Measurements from ENCODE around the gene TP53I13.
A peak's percentile ranks its signal among the peaks of the same experiment; 100 is the strongest.

TP53I13 gene

DNA sequence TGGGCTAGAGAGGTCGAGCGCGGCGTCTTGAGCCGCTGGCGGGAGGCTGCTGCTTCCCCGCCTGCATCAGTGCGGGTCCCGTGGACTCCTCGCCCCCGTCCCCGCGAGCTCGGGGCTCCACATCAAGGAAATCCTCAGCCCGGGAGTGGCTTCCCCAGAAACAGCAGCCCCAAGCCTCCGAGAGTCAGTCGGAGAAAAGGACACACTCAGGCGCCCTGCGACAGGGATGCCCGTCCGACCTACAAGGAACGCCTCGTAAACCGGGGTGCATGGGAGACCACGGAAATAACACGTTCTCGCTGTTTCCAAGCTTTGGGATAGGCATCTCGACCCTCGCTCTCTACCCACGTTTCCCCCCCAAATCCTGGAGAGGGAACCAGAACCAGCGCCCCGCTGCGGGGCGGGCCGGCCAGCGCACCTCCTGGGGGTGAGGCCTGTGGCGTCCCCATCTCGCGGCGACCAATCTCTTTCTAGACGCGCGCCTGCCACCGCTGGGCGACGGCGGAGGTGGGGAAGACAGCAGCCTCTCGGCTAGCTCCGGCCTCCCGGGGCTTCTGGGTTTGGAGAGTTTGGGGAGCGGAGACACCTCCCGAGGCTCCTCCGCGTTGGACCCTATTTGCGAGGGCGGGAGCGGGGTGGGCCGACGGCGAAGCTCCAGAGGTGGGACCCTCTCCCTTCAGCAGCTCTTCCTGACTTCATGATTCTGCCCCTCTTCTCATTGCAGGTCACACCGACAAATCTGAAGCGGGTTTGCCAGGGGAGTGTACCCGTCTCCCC lies 759 bp upstream of the TP53I13 start:
- DNase-seq (ENCODE audit: low read depth): no peak

GRCh38 chr17:29569245-29569950 lies 897 bp downstream of the TP53I13 start:
- no peak for DNase-seq (ENCODE audit: low read depth)

GRCh38 chr17:29570521-29570920 lies 2.0 kb downstream of the TP53I13 start:
- no peak for DNase-seq (ENCODE audit: low read depth)

GRCh38 chr17:29571486-29571882 lies 3.0 kb downstream of the TP53I13 start:
- DNase-seq (ENCODE audit: low read depth): no peak

DNA sequence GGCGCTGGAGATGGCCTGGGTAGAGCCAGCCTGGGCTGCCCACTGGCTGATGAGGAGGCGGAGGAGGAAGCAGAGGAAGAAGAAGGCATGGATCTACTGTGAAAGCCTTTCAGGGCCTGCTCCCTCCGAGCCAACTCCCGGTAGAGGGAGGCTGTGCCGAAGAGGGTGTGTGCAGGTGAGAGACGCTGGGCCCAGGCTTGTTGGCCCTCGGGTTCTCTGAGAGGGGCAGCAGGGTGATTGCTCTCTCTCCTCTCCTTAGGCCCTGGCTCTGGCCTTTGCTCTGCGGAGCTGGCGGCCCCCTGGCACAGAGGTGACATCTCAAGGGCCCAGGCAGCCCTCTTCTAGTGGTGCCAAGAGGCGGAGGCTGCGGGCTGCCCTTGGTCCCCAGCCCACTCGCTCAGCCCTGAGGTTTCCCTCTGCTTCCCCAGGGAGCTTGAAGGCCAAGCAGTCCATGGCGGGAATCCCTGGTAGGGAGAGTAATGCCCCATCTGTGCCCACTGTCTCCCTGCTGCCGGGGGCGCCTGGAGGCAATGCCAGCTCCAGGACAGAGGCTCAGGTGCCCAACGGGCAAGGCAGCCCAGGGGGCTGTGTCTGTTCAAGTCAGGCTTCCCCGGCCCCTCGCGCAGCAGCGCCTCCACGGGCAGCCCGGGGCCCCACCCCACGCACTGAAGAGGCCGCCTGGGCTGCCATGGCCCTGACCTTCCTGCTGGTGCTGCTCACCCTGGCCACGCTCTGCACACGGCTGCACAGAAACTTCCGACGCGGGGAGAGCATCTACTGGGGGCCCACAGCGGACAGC lies 3.6 kb downstream of the TP53I13 start:
- DNase-seq (ENCODE audit: low read depth): no peak

DNA sequence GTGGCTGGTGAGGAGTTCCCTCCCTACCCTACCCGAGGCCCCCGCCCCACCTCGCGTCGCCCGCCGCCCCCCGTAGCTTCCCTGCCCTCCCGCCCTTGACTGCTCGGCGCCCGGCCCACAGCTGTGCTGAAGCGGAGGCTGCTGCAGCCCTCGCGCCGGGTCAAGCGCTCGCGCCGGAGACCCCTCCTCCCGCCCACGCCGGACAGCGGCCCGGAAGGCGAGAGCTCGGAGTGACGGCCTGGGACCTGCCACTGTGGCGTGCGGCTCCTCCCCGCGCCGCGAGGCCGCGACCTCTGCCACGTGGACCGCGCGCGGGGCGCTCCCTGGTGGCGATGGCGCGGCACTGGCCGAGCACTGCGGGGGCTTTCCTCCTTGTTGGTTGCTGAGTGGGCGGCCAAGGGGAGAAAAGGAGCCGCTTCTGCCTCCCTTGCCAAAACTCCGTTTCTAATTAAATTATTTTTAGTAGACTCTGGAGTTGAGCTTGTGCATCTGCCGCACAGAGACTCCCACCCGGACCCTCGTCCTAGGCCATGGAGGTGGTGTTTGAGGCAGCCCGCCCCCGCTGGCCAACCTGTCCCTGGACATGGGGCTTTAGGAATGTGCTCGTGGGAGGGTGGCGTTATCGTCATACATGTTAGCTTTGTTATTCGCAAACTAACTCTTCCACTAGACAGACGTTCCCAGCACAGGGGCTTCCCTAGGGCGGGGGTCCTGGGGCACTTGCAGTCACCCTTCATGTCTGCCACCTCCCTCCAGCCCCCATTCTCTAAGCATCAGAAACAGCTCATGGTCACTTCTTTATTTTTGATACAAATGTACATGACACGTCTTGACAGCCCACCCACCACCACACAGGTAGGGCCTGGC lies 4.4 kb downstream of the TP53I13 start:
- DNase-seq (ENCODE audit: low read depth): no peak

- no peak for DNase-seq (ENCODE audit: low read depth)
Measured at GRCh38 chr17:29573558-29573869, 5.0 kb downstream of the TP53I13 start.

DNA sequence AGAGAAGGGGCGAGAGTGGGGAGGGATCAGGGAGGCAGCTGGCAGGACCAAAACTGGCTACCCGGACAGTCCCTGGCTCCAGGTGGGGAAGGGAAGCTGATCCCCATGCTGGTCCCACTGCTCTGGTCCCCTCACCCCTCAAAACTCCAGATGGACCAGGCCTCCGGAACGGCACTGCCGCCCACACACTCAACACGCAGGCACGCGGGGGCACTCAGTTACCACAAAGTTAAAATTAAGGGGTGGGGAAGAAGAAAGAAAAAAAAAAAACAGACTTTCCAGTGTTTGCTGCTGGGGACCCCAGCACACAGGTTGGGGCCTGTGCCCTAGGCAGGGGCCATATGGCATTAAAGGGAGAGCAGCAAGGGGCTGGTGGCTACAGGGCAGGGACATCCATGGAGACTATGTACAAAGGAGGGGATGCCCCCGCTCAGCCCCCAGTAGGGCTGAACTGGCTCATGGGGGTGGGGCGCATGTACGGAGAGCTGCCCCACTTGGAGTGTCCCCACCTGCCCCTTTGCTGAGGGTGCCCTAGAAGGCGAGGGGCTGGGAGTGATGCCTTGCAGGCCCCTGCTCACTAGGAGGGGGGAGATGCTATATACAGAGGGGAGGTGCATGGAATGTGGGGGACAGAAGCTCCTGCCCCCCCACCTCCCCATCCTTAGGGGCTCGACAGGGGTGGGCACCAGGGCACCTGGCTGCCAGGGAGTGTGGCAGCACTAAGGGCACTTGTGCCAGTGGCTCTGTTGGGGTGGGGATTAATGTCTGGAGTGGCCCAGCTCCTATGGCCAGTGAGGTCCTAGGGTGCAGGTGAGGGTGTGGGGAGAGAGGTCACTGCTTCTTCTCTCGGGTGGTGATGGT lies 5.6 kb downstream of the TP53I13 start:
- DNase-seq (ENCODE audit: low read depth): no peak

DNA sequence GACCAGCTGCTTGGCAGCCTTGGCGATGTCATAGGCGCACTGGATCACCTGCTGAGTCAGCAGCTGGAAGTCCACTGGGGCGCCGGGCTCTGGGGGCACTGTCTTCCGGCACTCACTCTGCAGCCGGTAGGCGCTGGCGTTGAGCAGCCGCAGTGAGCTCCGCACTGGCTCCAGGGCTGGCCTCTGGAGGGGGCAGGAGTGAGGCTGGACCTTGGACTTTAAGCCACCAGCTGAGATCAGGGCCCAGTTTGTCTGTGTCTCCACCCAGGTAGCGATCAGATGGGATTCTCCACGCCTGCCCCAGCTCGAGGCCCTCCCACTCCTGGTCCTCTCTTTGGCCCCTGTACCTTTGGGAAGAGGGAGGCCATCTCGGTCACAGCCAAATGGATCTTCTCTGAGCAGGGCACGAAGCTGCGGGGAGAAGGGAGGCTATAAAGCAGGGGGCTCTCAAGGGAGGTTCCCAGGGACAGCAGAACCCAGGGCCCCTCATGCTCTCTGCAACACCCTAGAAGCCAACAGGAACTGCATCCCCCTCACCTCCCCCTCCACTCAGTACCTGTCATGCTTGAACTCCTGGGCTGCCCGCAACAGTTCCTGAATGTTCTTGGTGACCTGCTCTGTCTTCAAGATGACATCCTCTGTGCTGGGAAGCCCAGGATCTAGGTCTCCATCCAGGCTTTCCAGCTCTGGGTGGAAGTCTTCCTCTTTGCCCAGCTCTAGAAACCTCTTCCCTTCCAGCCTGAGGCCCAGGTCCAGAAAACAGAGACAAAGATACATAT lies 6.4 kb downstream of the TP53I13 start:
- no peak for DNase-seq (ENCODE audit: low read depth)

- DNase-seq (ENCODE audit: low read depth): no peak
Measured at GRCh38 chr17:29575511-29576213, 7.2 kb downstream of the TP53I13 start.

DNA sequence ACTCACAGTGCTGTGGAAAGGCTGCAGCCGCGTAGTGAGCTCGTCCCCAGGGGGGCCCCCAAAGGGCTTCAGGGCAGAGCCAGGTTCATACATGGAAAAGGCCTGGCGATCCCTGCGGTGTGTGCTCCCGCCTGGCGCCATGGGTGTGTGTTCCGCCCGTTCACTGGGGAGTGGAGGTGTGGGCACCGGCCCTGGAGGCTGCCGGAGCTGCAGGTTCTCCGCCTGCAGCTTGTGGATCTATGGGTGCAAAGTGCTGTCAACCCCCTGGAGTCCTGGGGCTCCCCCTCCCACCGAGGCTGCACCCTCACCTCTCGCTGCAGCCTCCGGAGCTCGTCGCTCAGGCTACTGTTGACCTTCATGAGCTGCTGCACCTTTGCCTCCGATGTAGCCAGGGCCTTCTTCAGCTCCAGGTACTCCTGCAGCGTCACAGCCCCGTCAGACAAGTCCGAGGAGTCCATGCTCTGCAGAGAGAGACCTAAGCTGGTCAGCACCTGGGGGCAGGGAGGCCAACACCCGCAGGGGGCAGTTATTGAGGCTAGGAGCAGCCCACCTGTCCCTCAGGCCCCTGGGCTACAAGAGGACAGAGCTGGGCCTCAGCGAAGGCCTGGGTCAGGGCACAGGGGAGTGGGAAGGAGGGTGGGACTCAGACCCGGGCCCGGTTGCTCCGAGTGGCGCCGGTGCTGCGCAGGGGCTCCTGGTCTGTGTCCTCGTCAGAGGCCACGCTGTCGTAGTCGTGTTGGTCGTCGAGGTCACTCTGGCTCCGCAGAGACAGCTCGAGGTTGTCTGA lies 7.9 kb downstream of the TP53I13 start:
- DNase-seq (ENCODE audit: low read depth): no peak

GRCh38 chr17:29577001-29577370 lies 8.5 kb downstream of the TP53I13 start:
- no peak for DNase-seq (ENCODE audit: low read depth)

GRCh38 chr17:29577385-29578211 lies 9.1 kb downstream of the TP53I13 start:
- DNase-seq (ENCODE audit: low read depth): peak; percentile 40

GRCh38 chr17:29578626-29579485 lies 10.4 kb downstream of the TP53I13 start:
- no peak for DNase-seq (ENCODE audit: low read depth)

- DNase-seq (ENCODE audit: low read depth): peak; percentile 69
Measured at GRCh38 chr17:29579866-29580771, 11.6 kb downstream of the TP53I13 start.

Data from fibroblast of the conjunctiva (primary cell).